ENCODE results near the gene RNF135.
"Not testable (repeated sequence)": the region's sequence is repeated elsewhere in the genome, so short reads cannot be mapped to it uniquely, and the experiment has no call there.

RNF135 gene

DNA sequence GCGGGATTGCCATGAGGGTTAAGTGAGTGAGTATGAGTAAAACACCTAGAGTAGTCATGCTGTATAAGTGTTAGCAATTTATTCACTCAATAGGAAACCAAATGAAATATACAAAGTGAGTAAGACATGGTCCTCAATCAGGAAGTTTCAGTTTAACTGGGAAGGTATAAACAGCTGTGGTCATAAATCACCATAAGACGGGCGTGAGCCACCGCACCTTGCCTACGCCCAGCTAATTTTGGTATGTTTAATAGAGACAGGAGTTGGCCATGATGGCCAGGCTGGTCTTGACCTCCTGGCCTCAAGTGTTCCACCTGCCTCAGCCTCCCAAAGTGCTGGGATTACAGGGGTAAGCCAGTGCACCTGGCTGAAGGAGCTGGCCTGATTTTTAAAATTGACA, 27.0 kb downstream of the RNF135 start:
- no peak for DNase-seq (ENCODE audit: low read depth, low spot score)

GRCh38 chr17:31002047-31002446, 31.2 kb downstream of the RNF135 start:
- no peak for DNase-seq (ENCODE audit: low read depth, low spot score)

GRCh38 chr17:31003225-31003866, 32.5 kb downstream of the RNF135 start:
- no peak for DNase-seq (ENCODE audit: low read depth, low spot score)

GRCh38 chr17:31004160-31004559, 33.3 kb downstream of the RNF135 start:
- no peak for DNase-seq (ENCODE audit: low read depth, low spot score)

DNA sequence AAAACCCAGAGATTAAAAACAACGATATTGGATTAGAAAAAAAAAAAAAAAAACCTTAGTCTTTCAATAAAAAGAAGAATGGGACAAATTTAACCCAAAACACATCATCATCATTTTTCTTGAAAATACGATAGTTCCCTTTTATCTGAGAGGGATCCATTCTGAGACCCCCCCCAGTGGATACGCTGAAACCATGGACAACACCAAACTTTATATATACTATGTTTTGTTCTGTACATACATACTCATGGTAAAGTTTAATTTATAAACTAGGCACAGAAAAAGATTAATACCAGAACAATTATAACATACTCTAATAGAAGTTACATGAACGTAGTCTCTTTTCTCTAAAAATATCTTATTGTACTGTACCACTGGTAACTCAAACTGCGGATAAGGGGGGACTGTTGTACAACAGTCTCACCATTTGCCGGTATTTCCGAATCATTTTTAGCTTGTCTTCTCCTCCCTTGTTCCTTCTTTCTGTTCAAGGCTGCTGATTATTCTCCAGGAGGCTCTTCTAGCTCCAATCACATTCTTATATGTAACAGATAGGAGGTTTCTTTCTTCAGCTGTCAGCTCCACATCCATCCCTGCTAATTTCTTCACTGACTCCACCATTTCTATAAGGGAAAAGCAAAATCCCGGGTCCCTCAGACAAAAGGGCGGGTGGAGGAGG, 37.0 kb downstream of the RNF135 start:
- no peak for DNase-seq (ENCODE audit: low read depth, low spot score)

GRCh38 chr17:31008374-31009041, 37.7 kb downstream of the RNF135 start:
- no peak for DNase-seq (ENCODE audit: low read depth, low spot score)

- DNase-seq (ENCODE audit: low read depth, low spot score), result not testable (repeated sequence)
Observed at GRCh38 chr17:31009042-31009702, 38.3 kb downstream of the RNF135 start.

- DNase-seq (ENCODE audit: low read depth, low spot score), result not testable (repeated sequence)
Observed at GRCh38 chr17:31010014-31010413, 39.2 kb downstream of the RNF135 start.

- no peak for DNase-seq (ENCODE audit: low read depth, low spot score)
Observed at GRCh38 chr17:31013844-31014243, 43.0 kb downstream of the RNF135 start.

- no peak for DNase-seq (ENCODE audit: low read depth, low spot score)
Observed at GRCh38 chr17:31015639-31016038, 44.8 kb downstream of the RNF135 start.

DNA sequence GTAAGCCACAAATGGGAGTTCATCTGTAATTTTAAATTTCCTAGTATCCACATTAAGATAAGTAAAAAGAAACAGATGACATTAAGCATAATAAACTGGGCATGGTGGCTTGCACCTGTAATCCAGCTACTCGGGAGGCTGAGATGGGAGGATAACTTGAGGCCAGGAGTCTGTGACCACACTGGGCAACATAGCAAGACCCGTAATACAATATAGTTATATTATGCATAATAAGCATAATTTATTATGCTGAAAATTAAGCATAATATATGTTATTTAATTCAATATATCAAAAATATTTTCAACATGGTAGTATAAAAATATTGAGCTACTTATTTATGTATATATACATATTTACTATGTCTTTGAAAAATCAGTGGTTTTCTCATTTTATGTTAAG, 48.2 kb downstream of the RNF135 start:
- DNase-seq (ENCODE audit: low read depth, low spot score), result no peak

- DNase-seq (ENCODE audit: low read depth, low spot score), result not testable (repeated sequence)
Observed at GRCh38 chr17:31023171-31023570, 52.3 kb downstream of the RNF135 start.

DNA sequence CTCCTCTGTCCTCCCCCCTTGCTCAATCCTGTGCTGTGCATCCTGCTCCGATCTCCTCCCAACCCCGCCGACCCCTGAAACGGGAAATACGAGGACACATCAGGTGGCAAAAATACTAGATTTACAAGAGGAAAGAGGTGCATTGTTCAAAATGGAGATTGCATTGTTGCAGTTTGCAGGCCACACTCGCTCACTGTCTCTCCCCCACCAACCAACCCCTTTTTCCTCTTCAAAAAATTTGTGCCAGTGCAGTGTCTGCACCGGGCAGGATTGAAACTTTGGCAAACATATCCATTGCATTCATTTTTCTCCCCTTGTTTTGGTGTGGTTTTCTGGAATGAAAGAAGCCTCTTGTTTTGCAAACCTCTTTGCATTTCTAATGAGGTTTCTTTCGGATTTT, 61.0 kb downstream of the RNF135 start:
- DNase-seq (ENCODE audit: low read depth, low spot score), result no peak

DNA sequence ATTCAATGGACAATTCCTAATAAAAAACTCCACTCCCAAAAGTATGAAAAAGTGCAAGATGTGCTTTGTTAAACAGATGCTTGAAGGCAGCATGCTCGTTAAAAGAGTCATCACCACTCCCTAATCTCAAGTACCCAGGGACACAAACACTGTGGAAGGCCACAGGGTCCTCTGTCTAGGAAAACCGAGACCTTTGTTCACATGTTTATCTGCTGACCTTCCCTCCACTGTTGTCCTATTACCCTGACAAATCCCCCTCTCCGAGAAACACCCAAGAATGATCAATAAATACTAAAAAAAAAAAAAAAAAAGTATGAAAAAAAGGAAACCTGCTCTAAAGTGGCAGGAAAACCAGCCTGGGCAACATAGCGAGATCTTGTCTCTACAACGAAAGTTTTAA, 64.8 kb downstream of the RNF135 start:
- not testable (repeated sequence) for DNase-seq (ENCODE audit: low read depth, low spot score)

DNA sequence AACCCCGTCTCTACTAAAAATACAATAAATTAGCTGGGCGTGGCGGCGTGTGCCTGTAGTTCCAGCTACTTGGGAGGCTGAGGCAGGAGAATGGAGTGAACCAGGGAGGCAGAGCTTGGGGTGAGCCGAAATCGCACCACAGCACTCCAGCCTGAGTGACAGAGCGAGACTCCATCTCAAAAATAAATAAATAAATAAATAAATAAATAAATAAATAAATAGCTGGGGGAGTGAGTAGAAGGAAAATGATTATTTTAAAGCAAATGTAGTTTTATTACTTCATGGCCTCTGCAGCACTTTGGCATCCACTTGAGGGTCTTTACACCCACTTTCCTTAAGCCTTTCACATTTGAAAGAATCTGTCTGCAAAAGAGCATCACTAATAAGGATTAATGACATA, 70.0 kb downstream of the RNF135 start:
- DNase-seq (ENCODE audit: low read depth, low spot score), result not testable (repeated sequence)

DNA sequence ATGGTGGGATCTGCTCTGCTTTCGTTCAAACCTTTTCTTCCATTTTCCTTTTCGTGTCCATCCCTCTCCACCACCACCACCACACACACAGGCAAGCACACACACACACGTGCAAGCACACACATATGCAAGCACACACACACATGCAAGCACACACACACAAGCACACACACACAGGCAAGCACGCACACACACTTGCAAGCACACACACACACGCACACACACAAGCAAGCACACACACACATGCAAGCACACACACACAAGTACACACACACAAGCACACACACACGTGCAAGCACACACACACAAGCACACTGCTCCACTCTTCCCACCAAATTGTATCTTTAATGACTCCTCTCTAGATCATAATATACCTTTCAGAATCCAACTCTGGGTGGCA, 71.5 kb downstream of the RNF135 start:
- DNase-seq (ENCODE audit: low read depth, low spot score), result not testable (repeated sequence)

DNA sequence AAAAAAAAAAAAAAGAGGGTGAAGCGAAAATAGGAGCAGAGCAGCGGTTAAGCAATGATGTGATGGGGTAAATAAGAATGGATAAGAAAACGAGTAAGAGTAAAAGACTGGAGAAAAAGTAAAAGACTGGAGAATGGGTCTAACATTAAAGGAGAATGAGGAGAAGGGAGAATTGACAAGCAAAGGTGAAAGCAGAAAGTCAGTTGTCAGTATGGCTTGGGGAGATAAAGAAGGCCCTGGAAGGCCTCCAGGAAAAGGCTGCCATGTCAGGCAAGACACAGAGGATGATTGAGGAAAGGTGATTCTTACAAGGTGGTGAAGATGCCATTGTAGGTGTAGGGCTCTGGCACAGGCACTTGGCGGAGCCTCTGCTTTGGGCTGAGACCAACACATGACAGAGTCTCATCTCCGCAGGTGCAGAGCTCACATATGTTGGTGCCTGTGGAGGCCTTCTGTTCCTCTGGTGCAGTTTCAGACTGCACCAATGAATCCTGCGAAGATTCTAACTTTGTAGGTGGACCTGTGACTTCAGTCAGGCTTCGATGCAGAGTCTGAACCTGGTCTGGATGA, 76.1 kb downstream of the RNF135 start:
- DNase-seq (ENCODE audit: low read depth, low spot score), result not testable (repeated sequence)

GRCh38 chr17:31048142-31048541, 77.3 kb downstream of the RNF135 start:
- no peak for DNase-seq (ENCODE audit: low read depth, low spot score)

DNA sequence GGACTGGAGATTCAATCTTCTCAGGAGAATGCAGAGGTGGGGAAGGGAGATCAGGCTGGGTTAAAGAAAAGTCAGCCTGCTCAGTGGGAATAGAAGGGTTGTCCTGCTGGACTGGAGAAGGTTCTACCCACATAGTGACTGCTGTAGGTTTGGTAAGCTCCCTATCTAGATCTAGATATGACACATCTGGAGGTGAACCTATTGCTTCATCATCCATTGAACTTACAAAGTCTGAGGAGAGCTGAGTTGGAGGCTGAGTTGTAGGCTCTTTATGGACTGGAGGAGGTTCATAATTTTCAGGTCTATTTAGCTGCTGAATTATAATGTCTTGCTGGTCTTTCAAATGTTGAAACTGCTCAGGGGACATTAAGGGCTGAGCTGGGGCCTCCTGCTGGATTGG, 77.9 kb downstream of the RNF135 start:
- no peak for DNase-seq (ENCODE audit: low read depth, low spot score)
